Posterior cingulate gyrus (tissue), 11 donors: ENCODE measurements around the gene SHLD1.

Source experiments
- DNase-seq, 10 donors: peaks; one replicate each; pipeline versions ENCODE4 v3.0.0 to v3.0.0-alpha.2; 2020 to 2021; ENCODE audit warnings: mixed read lengths in 3 of 10
- intact Hi-C: fragments of 100-400 bp; cut with DNase I; formaldehyde crosslinking; loops from one replicate; pipeline ENCODE4 v1.15.1; 2023

Gene SHLD1

GRCh38 chr20:5809495-5809894, 59.3 kb downstream of the SHLD1 start:
- DNase-seq: no peak
- intact Hi-C loops: no loop called here

- no peak for DNase-seq
- intact Hi-C loops: no loop called here
Observed at GRCh38 chr20:5810800-5811422, 60.7 kb downstream of the SHLD1 start.

- DNase-seq: no peak
- intact Hi-C loops: no loop called here
Observed at GRCh38 chr20:5811746-5812145, 61.5 kb downstream of the SHLD1 start.

GRCh38 chr20:5818346-5818681, 68.1 kb downstream of the SHLD1 start:
- intact Hi-C loops: no loop called here
- DNase-seq: no peak

GRCh38 chr20:5820738-5821137, 70.5 kb downstream of the SHLD1 start:
- intact Hi-C loops: no loop called here

GRCh38 chr20:5821627-5822215, 71.5 kb downstream of the SHLD1 start:
- DNase-seq: no peak
- intact Hi-C loops: no loop called here

More at GRCh38 chr20:5820738-5821137, 70.5 kb downstream of the SHLD1 start:
- no peak for DNase-seq

- intact Hi-C loops: no loop called here
- no peak for DNase-seq
Observed at GRCh38 chr20:5822569-5822968, 72.4 kb downstream of the SHLD1 start.

GRCh38 chr20:5825130-5825719, 75.0 kb downstream of the SHLD1 start:
- DNase-seq: no peak
- intact Hi-C loops: no loop called here

- DNase-seq: no peak
- intact Hi-C loops: no loop called here
Observed at GRCh38 chr20:5827098-5827853, 77.1 kb downstream of the SHLD1 start.

- no peak for DNase-seq
- intact Hi-C loops: no loop called here
Observed at GRCh38 chr20:5827861-5828260, 77.7 kb downstream of the SHLD1 start.

- intact Hi-C loops: no loop called here
- DNase-seq: no peak
Observed at GRCh38 chr20:5829241-5829809, 79.1 kb downstream of the SHLD1 start.

- intact Hi-C loops: no loop called here
Observed at GRCh38 chr20:5831539-5832237, 81.5 kb downstream of the SHLD1 start.

GRCh38 chr20:5833309-5833941, 83.2 kb downstream of the SHLD1 start:
- intact Hi-C loops: no loop called here
- no peak for DNase-seq

More at GRCh38 chr20:5831539-5832237, 81.5 kb downstream of the SHLD1 start:
- DNase-seq: no peak

- intact Hi-C loops: no loop called here
- DNase-seq: no peak
Observed at GRCh38 chr20:5834436-5835005, 84.3 kb downstream of the SHLD1 start.

GRCh38 chr20:5835321-5835821, 85.2 kb downstream of the SHLD1 start:
- intact Hi-C loops: no loop called here
- no peak for DNase-seq

GRCh38 chr20:5835871-5836270, 85.7 kb downstream of the SHLD1 start:
- DNase-seq: no peak
- intact Hi-C loops: no loop called here

- DNase-seq: no peak
- intact Hi-C loops: no loop called here
Observed at GRCh38 chr20:5836569-5836968, 86.4 kb downstream of the SHLD1 start.

GRCh38 chr20:5840411-5841002, 90.3 kb downstream of the SHLD1 start:
- intact Hi-C loops: no loop called here
- DNase-seq: no peak

GRCh38 chr20:5841522-5841921, 91.3 kb downstream of the SHLD1 start:
- DNase-seq: no peak
- intact Hi-C loops: no loop called here
